ENCODE results near the gene GPC2.

GRCh38 chr7:100212631-100213286 is 35.6 kb upstream of the GPC2 start:
- TF ChIP-seq CTCF (IDR thresholded peaks at IDR 0.05; ENCODE audit: low read depth, low read length, poor library complexity, severe bottlenecking) (no peak), EZH2phosphoT487 (IDR thresholded peaks at IDR 0.05; ENCODE audit: borderline replicate concordance, low read length) (no peak)

All from DOHH2 (cell line).